ENCODE results near the gene TSTD1.

TSTD1 gene

GRCh38 chr1:161038523-161039153 is at the start of gene TSTD1:
TSS of gene TSTD1 (minus strand) at chr1:161038964. CDS start at chr1:161038889, 75 bp downstream.
- TF ChIP-seq CTCF (IDR thresholded peaks at IDR 0.05; ENCODE audit: low read depth, low read length): no peak; the same call in 1 of the 2 replicates
- Histone ChIP-seq H3K4me3 (ENCODE audit: low read depth, low read length) (peak within 1 kb of the TSS; percentile 84), H3K27me3 (ENCODE audit: insufficient read depth, low read depth, severe bottlenecking) (no peaks in the 10 kb centered on the region), H3K9me3 (ENCODE audit: severe bottlenecking) (no peaks in the 10 kb centered on the region), H3K36me3 (peaks cover 50% of the 10 kb centered on the region), H3K27ac (peak within 1 kb of the TSS; percentile 62)
- peak; percentile 82 for DNase-seq

- TF ChIP-seq CTCF (IDR thresholded peaks at IDR 0.05; ENCODE audit: low read depth, low read length): no peak
- H3K27me3 ChIP-seq (ENCODE audit: insufficient read depth, low read depth, severe bottlenecking): no peaks in the 10 kb centered on the region
- no peak overlapping the region for H3K4me3 ChIP-seq (ENCODE audit: low read depth, low read length)
- no peak overlapping the region for H3K27ac ChIP-seq
- no peaks in the 10 kb centered on the region for H3K36me3 ChIP-seq
- H3K9me3 ChIP-seq (ENCODE audit: severe bottlenecking): no peaks in the 10 kb centered on the region
- no peak for DNase-seq
Observed at GRCh38 chr1:161086457-161086856, 47.7 kb upstream of the TSTD1 start.

GRCh38 chr1:161085165-161085564 is 46.4 kb upstream of the TSTD1 start:
- Histone ChIP-seq H3K27ac (peak overlapping the region; percentile 56), H3K9me3 (ENCODE audit: severe bottlenecking) (no peaks in the 10 kb centered on the region)
- no peak for TF ChIP-seq CTCF (IDR thresholded peaks at IDR 0.05; ENCODE audit: low read depth, low read length)

GRCh38 chr1:161084597-161084988 is 45.8 kb upstream of the TSTD1 start:
- Histone ChIP-seq H3K36me3 (no peaks in the 10 kb centered on the region), H3K27ac (peak overlapping the region; percentile 56), H3K27me3 (ENCODE audit: insufficient read depth, low read depth, severe bottlenecking) (no peaks in the 10 kb centered on the region), H3K4me3 (ENCODE audit: low read depth, low read length) (no peak overlapping the region), H3K9me3 (ENCODE audit: severe bottlenecking) (no peaks in the 10 kb centered on the region)
- TF ChIP-seq CTCF (IDR thresholded peaks at IDR 0.05; ENCODE audit: low read depth, low read length): no peak
- DNase-seq: no peak

More at GRCh38 chr1:161085165-161085564, 46.4 kb upstream of the TSTD1 start:
- DNase-seq: peak; percentile 78
- Histone ChIP-seq H3K4me3 (ENCODE audit: low read depth, low read length) (no peak overlapping the region), H3K27me3 (ENCODE audit: insufficient read depth, low read depth, severe bottlenecking) (no peaks in the 10 kb centered on the region), H3K36me3 (no peaks in the 10 kb centered on the region)

- Histone ChIP-seq H3K4me3 (ENCODE audit: low read depth, low read length) (no peak overlapping the region), H3K27me3 (ENCODE audit: insufficient read depth, low read depth, severe bottlenecking) (no peaks in the 10 kb centered on the region), H3K27ac (peak overlapping the region; percentile 6)
Observed at GRCh38 chr1:161083748-161084596, 45.2 kb upstream of the TSTD1 start.

More at GRCh38 chr1:161083748-161084596, 45.2 kb upstream of the TSTD1 start:
- DNase-seq: no peak
- Histone ChIP-seq H3K36me3 (no peaks in the 10 kb centered on the region), H3K9me3 (ENCODE audit: severe bottlenecking) (no peaks in the 10 kb centered on the region)
- TF ChIP-seq CTCF (IDR thresholded peaks at IDR 0.05; ENCODE audit: low read depth, low read length): no peak
